ENCODE data around the gene HIPK1.

DNA sequence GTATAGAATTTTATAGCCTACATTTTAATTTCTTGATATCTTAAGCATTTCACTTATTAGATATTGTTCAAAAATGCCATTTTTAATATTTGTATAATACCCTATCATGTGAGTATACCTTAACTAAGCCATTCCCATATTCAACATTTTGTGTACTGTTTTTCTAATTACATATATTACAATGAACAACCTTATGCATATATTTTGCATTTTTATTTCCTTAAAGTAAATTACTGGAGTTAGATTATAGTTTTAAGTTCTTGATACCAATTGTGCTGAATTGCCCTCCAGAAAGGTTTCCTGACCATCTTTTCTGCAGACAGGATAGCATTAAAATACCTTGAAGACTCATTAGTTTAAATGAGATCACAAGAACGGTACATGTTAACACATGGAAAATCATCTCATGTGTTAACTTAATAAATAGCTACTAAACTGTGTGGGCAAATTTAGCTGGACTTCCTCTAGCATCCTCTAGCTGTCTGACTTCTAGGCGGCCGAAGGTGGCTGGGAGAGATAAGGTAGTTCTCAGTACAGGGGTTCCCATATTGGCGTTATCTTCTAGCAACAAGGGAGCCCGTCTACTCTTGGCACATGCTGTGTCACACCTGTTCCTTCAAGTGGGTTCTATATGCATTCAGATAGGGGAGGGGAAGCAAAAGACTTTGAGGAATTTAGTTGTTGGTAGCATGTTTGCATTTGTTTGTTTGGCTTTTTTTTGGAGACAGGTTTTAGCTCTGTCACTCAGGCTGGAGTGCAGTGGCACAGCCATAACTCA, 15.0 kb upstream of the HIPK1 start:
- TF ChIP-seq CTCF (IDR thresholded peaks at IDR 0.05; ENCODE audit: insufficient read depth, low read length) = no peak
- TF ChIP-seq POLR2AphosphoS5 (IDR thresholded peaks at IDR 0.05; ENCODE audit: low read depth) = no peak
- no peak for TF ChIP-seq SPI1 (IDR thresholded peaks at IDR 0.05; ENCODE audit: borderline replicate concordance, low read depth)
- no peak for TF ChIP-seq REST (IDR thresholded peaks at IDR 0.05; ENCODE audit: insufficient replicate concordance, low read depth)
- no peak for TF ChIP-seq GABPA (IDR thresholded peaks at IDR 0.05; ENCODE audit: low read depth)

All from HL-60 (cell line).